HEK293T (cell line): ENCODE measurements around the gene PTPRA.

Experiments
- CTCF ChIA-PET: fragments of 350-600 bp; formaldehyde crosslinking; extraction: SDS; loops from one replicate; lab custom pipeline; 2021; ENCODE audit warnings: antibody characterized with exemption, inconsistent platforms; lab: Yijun Ruan, JAX
- POLR2A ChIA-PET: fragments of 350-600 bp; formaldehyde crosslinking; extraction: SDS; loops from one replicate; lab custom pipeline; 2020; ENCODE audit warnings: antibody characterized with exemption, inconsistent platforms; lab: Yijun Ruan, JAX
- DNase-seq: peaks from one replicate; pipeline ENCODE4 v3.0.0; 2012; ENCODE audit warnings: mixed read lengths; ENCODE audit errors: extremely low spot score
- ARNT ChIP-seq: fragments of 450-650 bp; IDR thresholded peaks from 2 replicates; pipeline ENCODE4 v1.6.1; 2017; ENCODE audit warnings: mild to moderate bottlenecking
- BHLHE40 ChIP-seq: fragments of 450-650 bp; IDR thresholded peaks from 2 replicates; pipeline ENCODE4 v1.6.1; 2016; ENCODE audit warnings: mild to moderate bottlenecking, moderate library complexity, borderline replicate concordance
- CTBP1 ChIP-seq: fragments of 450-650 bp; IDR thresholded peaks from 2 replicates; pipeline ENCODE4 v1.6.1; 2016; ENCODE audit warnings: borderline replicate concordance
- ELF4 ChIP-seq: fragments of 450-650 bp; IDR thresholded peaks from 2 replicates; pipeline ENCODE4 v1.6.1; 2017; ENCODE audit warnings: antibody characterized with exemption
- FOXA1 ChIP-seq: fragments of 450-650 bp; IDR thresholded peaks from 2 replicates; pipeline ENCODE4 v1.6.1; 2016; ENCODE audit warnings: mild to moderate bottlenecking
- FOXK2 ChIP-seq: fragments of 450-650 bp; IDR thresholded peaks from 2 replicates; pipeline ENCODE4 v1.6.1; 2016; ENCODE audit warnings: mild to moderate bottlenecking
- FOXM1 ChIP-seq: fragments of 450-650 bp; IDR thresholded peaks from 2 replicates; pipeline ENCODE4 v1.6.1; 2017; ENCODE audit warnings: mild to moderate bottlenecking, borderline replicate concordance
- HDGF ChIP-seq: fragments of 450-650 bp; IDR thresholded peaks from 2 replicates; pipeline ENCODE4 v1.6.1; 2017; ENCODE audit warnings: antibody characterized with exemption, borderline replicate concordance
- L3MBTL2 ChIP-seq: fragments of 450-650 bp; conservative IDR thresholded peaks from 2 replicates; pipeline ENCODE4 v1.6.1; 2016; ENCODE audit warnings: mild to moderate bottlenecking
- LEF1 ChIP-seq: fragments of 450-650 bp; IDR thresholded peaks from 2 replicates; pipeline ENCODE4 v1.6.1; 2017; ENCODE audit warnings: mild to moderate bottlenecking, borderline replicate concordance
- NFRKB ChIP-seq: fragments of 450-650 bp; IDR thresholded peaks from 2 replicates; pipeline ENCODE4 v1.6.1; 2016; ENCODE audit warnings: mild to moderate bottlenecking, moderate library complexity
- SP1 ChIP-seq: fragments of 450-650 bp; IDR thresholded peaks from 2 replicates; pipeline ENCODE4 v1.6.1; 2017
- SUZ12 ChIP-seq: fragments of 450-650 bp; IDR thresholded peaks from 2 replicates; pipeline ENCODE4 v1.6.1; 2016; ENCODE audit warnings: mild to moderate bottlenecking
- TARDBP ChIP-seq: fragments of 450-650 bp; IDR thresholded peaks from 2 replicates; pipeline ENCODE4 v1.6.1; 2016
- ZNF384 ChIP-seq: fragments of 450-650 bp; IDR thresholded peaks from 2 replicates; pipeline ENCODE4 v1.6.1; 2016
- TF ChIP-seq, protein P1 (sequence below): fragments of 450-650 bp; IDR thresholded peaks from 2 replicates; pipeline ENCODE4 v1.6.1; 2016

The PTPRA gene

DNA sequence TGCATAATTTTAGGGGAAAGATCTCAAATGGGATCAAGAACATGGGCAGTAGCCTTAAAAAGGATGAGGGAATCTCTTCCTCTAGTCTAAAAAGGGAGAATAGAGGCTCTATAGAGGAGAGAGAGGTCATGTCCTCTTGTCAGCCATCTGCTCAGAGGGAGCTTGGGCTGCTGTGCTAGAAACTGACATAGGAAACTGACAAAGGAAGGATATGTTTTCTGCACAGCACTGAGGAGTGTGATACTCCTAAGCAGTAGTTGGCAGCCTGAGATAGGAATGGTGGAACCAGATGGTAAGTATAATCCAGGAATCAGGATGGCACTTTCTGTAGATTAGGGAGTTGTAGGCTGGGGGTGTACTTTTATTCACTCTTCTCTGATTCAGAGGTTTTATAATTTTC, 59.2 kb downstream of the PTPRA start:
- TF ChIP-seq SUZ12, result no peak
- DNase-seq, result no peak
- POLR2A ChIA-PET, result interaction anchor here (0.6 kb wide), 1 partner anchor 1715 kb away, joined by 4 read pairs; no protein-coding TSS in a partner anchor
- CTCF ChIA-PET, result interaction anchor here (0.6 kb wide), 1 partner anchor 131 kb away, joined by 3 read pairs; no protein-coding TSS in a partner anchor

DNA sequence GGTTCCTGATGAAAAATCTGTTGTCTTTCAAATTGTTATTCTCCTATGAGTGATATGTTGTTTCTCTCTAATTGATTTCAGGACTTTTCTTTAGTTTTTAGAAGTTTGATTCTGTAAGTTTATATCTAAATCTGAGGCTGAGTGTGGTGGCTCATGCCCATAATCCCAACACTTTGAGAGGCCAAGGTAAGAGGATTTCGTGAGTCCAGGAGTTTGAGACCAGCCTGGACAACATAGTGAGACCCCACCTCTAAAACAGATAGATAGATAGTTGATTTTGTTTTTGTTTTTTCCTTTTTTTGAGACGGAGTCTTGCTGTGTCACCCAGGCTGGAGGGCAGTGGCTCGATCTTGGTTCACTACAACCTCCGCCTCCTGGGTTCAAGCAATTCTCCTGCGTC, 64.6 kb downstream of the PTPRA start:
- ChIA-PET CTCF (no interaction called here), POLR2A (no interaction called here)
- TF ChIP-seq L3MBTL2 (no peak), SUZ12 (no peak), TARDBP (no peak), SP1 (no peak), FOXK2 (no peak), LEF1 (no peak), ARNT (no peak), ZNF384 (no peak), BHLHE40 (no peak), HDGF (no peak), ELF4 (no peak), FOXA1 (no peak), NFRKB (no peak), FOXM1 (no peak), CTBP1 (no peak)
- TF ChIP-seq, protein P1, sequence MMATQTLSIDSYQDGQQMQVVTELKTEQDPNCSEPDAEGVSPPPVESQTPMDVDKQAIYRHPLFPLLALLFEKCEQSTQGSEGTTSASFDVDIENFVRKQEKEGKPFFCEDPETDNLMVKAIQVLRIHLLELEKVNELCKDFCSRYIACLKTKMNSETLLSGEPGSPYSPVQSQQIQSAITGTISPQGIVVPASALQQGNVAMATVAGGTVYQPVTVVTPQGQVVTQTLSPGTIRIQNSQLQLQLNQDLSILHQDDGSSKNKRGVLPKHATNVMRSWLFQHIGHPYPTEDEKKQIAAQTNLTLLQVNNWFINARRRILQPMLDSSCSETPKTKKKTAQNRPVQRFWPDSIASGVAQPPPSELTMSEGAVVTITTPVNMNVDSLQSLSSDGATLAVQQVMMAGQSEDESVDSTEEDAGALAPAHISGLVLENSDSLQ, result no peak
- no peak for DNase-seq

- no peak for DNase-seq
- ChIA-PET POLR2A (no interaction called here), CTCF (interaction anchor here (0.6 kb wide), 1 partner anchor 666 kb away, joined by 3 read pairs; no protein-coding TSS in a partner anchor)
- no peak for TF ChIP-seq ARNT
- no peak for TF ChIP-seq HDGF
These were observed 69.2 kb downstream of the PTPRA start for GRCh38 chr20:2942439-2942838.

- peak; percentile 65 for DNase-seq
- CTCF ChIA-PET, result interaction anchor here (0.7 kb wide), 1 partner anchor 425 kb away, joined by 3 read pairs; no protein-coding TSS in a partner anchor
These were observed 74.0 kb downstream of the PTPRA start for GRCh38 chr20:2946988-2947961.

DNA sequence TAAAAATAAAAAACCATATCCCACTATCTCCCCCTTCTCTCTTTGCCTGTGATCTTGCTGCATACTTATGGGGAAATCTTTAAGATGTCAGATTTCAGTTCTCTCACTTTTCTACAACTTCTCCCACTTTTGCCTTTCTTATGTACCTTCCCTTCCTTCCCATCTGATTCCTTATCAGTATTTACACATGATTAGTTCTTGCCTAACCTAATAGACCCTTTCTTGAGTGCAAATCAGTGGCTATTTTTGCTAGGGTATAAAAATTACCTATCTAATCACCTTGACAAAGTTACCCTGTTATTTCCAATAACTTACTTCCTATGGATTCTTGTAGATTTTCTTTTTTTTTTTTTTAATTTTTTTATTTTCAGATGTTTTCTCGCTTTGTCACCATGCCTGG, 75.7 kb downstream of the PTPRA start:
- DNase-seq, result no peak
- no peak for TF ChIP-seq ZNF384
- no peak for TF ChIP-seq L3MBTL2
- no peak for TF ChIP-seq ARNT
- no peak for TF ChIP-seq FOXK2
- no peak for TF ChIP-seq FOXA1
- TF ChIP-seq, protein P1, result no peak
- ChIA-PET CTCF (no interaction called here), POLR2A (no interaction called here)

More at GRCh38 chr20:2946988-2947961, 74.0 kb downstream of the PTPRA start:
- no peak for TF ChIP-seq SP1
- TF ChIP-seq, protein P1, result 0 out of 2 replicates have a peak, but pooled peaks have one; percentile 22
- TF ChIP-seq ZNF384, result no peak
- 0 out of 2 replicates have a peak, but pooled peaks have one; percentile 46 for TF ChIP-seq ARNT
- TF ChIP-seq L3MBTL2, result no peak
- POLR2A ChIA-PET, result no interaction called here

DNA sequence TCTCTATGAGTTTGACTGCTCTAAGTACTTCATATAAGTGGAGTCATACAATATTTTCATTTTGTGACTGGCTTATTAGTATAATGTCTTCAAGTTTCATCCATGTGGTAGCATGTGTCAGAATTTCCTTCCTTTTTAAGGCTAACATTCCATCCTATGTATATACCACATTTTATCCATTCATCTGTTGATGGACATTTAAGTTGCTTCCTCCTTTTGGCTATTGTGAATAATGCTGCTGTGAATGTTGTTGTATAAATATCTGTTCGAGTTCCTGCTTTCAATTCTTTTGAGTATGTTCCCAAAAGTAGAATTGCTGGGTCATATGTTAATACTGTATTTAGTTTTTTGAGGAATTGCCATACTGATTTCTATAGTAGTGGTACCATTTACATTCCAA, 79.5 kb downstream of the PTPRA start:
- DNase-seq, result no peak
- ChIA-PET POLR2A (no interaction called here), CTCF (no interaction called here)
- no peak for TF ChIP-seq ELF4
- TF ChIP-seq CTBP1, result no peak
- TF ChIP-seq FOXM1, result no peak
- no peak for TF ChIP-seq FOXA1
- no peak for TF ChIP-seq BHLHE40
- no peak for TF ChIP-seq SP1
- TF ChIP-seq ZNF384, result no peak
- no peak for TF ChIP-seq TARDBP
- no peak for TF ChIP-seq L3MBTL2
- TF ChIP-seq SUZ12, result no peak
- TF ChIP-seq LEF1, result no peak
- no peak for TF ChIP-seq ARNT
- TF ChIP-seq FOXK2, result no peak
- TF ChIP-seq, protein P1, result no peak
- no peak for TF ChIP-seq NFRKB
- TF ChIP-seq HDGF, result no peak
